ENCODE results near the gene SLC30A2. TPM values are rescaled to one million over a fixed set of nuclear protein-coding genes. Genes with fewer than 3 reads are reported as not detected.
"Not testable (repeated sequence)": the region's sequence is repeated elsewhere in the genome, so short reads cannot be mapped to it uniquely, and the experiment has no call there.

Gene SLC30A2, protein sequence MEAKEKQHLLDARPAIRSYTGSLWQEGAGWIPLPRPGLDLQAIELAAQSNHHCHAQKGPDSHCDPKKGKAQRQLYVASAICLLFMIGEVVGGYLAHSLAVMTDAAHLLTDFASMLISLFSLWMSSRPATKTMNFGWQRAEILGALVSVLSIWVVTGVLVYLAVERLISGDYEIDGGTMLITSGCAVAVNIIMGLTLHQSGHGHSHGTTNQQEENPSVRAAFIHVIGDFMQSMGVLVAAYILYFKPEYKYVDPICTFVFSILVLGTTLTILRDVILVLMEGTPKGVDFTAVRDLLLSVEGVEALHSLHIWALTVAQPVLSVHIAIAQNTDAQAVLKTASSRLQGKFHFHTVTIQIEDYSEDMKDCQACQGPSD
- total RNA-seq: not detected

- intact Hi-C loops (cut with DNase I): no loop called here
- TF ChIP-seq POLR2A (IDR thresholded peaks at IDR 0.05) (no peak), CTCF (IDR thresholded peaks at IDR 0.05) (no peak)
- H3K4me3 ChIP-seq: peak within 1 kb of the TSS in 3 of 4 donors; percentile 2 to 52 (median 32)
- DNase-seq: no peak
- 0% methylated on average over 3 of the region's 62 CpGs; no CpG with 5 or more reads in 1 of the 2 donors for WGBS, 2 donors
- H3K9me3 ChIP-seq: no peaks in the 10 kb centered on the region
- H3K27me3 ChIP-seq: peaks cover 9 to 100% (median 16%) of the 10 kb centered on the region in 4 donors
- H3K36me3 ChIP-seq: no peaks in the 10 kb centered on the region
- peaks cover 7 to 18% (median 16%) of the 10 kb centered on the region in 3 donors for H3K4me1 ChIP-seq
- H3K27ac ChIP-seq: no peak within 1 kb of the TSS
Observed at GRCh38 chr1:26045722-26046245, at the start of gene SLC30A2. TSS of gene SLC30A2 (minus strand) at chr1:26046118. CDS start at chr1:26045896, 222 bp downstream.

- intact Hi-C loops (cut with DNase I): no loop called here
- no peak for DNase-seq
- whole genome bisulfite sequencing, 2 donors: 30 to 47% methylated on average over 5 to 9 of the region's 17 CpGs
- H3K27me3 ChIP-seq: peaks cover 0 to 26% (median 0%) of the 10 kb centered on the region in 4 donors
- peaks cover 6 to 30% (median 10%) of the 10 kb centered on the region in 3 donors for H3K4me1 ChIP-seq
- no peak overlapping the region for H3K4me3 ChIP-seq
- no peaks in the 10 kb centered on the region for H3K9me3 ChIP-seq
- no peak for TF ChIP-seq CTCF (IDR thresholded peaks at IDR 0.05)
- no peak for TF ChIP-seq POLR2A (IDR thresholded peaks at IDR 0.05)
- peak overlapping the region; percentile 3 to 55 (median 22) for H3K27ac ChIP-seq
- no peaks in the 10 kb centered on the region for H3K36me3 ChIP-seq
Observed at GRCh38 chr1:26094677-26095383, 48.9 kb upstream of the SLC30A2 start.

DNA sequence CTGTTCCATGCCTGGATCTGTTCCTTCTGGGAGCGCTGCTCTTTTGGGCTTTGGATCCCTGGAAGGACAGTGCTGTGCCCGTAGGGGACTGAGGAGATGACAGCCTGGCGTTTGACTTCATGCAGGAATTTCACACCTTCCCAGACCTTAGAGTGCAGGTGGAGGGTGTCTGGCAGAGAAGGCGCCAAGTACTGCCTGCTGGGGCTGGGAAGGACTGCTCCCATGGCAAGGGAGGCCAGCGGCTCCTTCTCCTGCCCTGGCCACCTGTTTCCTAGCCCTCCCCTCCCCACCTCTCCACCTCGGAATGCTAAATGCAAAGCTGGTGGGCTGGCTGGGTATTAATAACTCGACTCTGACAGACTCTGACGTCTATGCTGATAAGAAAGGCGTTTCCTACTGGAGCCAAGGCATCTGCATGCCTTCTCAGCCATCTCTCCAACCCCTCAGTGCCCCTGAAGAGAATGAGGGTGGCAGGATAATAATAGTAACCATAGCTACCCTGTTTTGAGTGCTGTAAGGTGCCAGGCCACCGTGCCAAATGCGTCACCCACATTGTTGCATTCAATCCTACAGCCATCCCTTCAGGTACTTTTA, 48.3 kb upstream of the SLC30A2 start:
- no peak overlapping the region for H3K4me3 ChIP-seq
- TF ChIP-seq POLR2A (IDR thresholded peaks at IDR 0.05) (no peak), CTCF (IDR thresholded peaks at IDR 0.05) (no peak)
- WGBS, 2 donors: 15 to 25% methylated on average over 8 to 9 of the region's 11 CpGs
- peaks cover 6 to 30% (median 10%) of the 10 kb centered on the region in 3 donors for H3K4me1 ChIP-seq
- peak overlapping the region in 3 of 4 donors; percentile 7 to 55 (median 36) for H3K27ac ChIP-seq
- intact Hi-C loops (cut with DNase I): no loop called here
- H3K27me3 ChIP-seq: peaks cover 0 to 31% (median 0%) of the 10 kb centered on the region in 4 donors
- no peaks in the 10 kb centered on the region for H3K9me3 ChIP-seq
- DNase-seq: no peak
- H3K36me3 ChIP-seq: no peaks in the 10 kb centered on the region

DNA sequence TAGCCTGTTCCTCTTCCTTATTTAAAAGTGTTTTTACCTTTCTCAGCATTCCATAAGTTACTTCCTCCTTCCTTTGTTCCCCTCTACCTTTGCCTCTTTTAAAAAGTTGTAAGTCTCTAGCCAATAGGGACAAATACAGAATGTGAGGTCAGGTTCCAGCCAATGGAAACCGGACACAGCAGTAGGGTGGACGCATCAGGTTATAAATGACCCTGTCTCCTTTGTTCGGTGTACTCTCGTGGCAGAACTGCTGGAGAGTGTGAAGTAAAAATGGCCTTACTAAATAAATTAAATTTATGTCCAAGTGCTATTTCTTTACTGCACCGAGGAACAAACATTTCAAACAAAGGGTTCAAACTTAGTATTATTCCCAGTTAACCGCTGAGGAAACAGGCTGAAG, 47.7 kb upstream of the SLC30A2 start:
- H3K9me3 ChIP-seq; H3K36me3 ChIP-seq; H3K4me3 ChIP-seq; DNase-seq; intact Hi-C loops (cut with DNase I): not testable (repeated sequence)
- Histone ChIP-seq H3K27me3 (peaks cover 0 to 31% (median 0%) of the 10 kb centered on the region in 4 donors), H3K27ac (peak overlapping the region in 2 of 4 donors; percentile 19 to 55), H3K4me1 (peaks cover 6 to 30% (median 10%) of the 10 kb centered on the region in 3 donors)
- WGBS, 2 donors: 19 to 28% methylated on average over 6 of the region's 6 CpGs

DNA sequence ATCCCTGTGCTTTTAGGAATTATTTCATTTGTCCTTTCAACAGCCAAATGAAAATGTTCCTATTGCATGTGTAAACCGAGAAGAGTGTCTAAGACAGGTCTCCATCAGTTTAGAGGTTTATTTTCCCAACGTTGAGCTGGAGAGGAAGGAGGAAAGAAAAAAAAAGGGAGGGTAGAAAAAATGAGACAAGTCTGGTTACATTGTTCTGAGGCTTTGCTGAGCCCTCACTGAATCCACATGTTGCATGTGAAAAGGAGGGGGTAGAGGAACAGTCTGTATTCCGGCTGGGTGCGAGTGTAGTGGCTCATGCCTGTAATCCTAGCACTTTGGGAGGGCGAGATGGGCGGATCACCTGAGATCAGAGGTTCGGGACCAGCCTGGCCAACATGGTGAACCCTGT, 46.5 kb upstream of the SLC30A2 start:
- 57 to 63% methylated on average over 7 of the region's 7 CpGs for WGBS, 2 donors
- Histone ChIP-seq H3K27me3 (peaks cover 0 to 31% (median 0%) of the 10 kb centered on the region in 4 donors), H3K27ac (no peak overlapping the region), H3K36me3 (no peaks in the 10 kb centered on the region), H3K9me3 (no peaks in the 10 kb centered on the region), H3K4me3 (no peak overlapping the region), H3K4me1 (peaks cover 6 to 30% (median 10%) of the 10 kb centered on the region in 3 donors)
- no peak for DNase-seq
- intact Hi-C loops (cut with DNase I): no loop called here
- no peak for TF ChIP-seq POLR2A (IDR thresholded peaks at IDR 0.05)
- TF ChIP-seq CTCF (IDR thresholded peaks at IDR 0.05): no peak

Data from esophagus squamous epithelium (tissue), 5 donors.